ENCODE results near the gene GUCY2D.

GUCY2D gene

GRCh38 chr17:8068736-8069586, 66.5 kb downstream of the GUCY2D start:
- DNase-seq, result no peak

GRCh38 chr17:8069587-8069860, 67.1 kb downstream of the GUCY2D start:
- DNase-seq, result no peak
